HEK293 (cell line): ENCODE measurements around the gene SCAMP5.

Experiments used
- CTCF ChIA-PET: fragments of 350-600 bp; formaldehyde crosslinking; extraction: SDS; loops from one replicate; lab custom pipeline; 2021; ENCODE audit warnings: antibody characterized with exemption; lab: Yijun Ruan, JAX
- POLR2A ChIA-PET: fragments of 300-600 bp; formaldehyde crosslinking; extraction: SDS; loops from one replicate; lab custom pipeline; 2020; ENCODE audit warnings: antibody characterized with exemption, inconsistent platforms; lab: Yijun Ruan, JAX
- H3K27ac ChIP-seq: fragments of 200-500 bp; sonication (Bioruptor generic); 2 replicates; pipeline ENCODE4 v1.5.1; 2014; ENCODE audit warnings: low read depth, low read length, control low read depth, inconsistent platforms; ENCODE audit errors: extremely low read depth
- H3K36me3 ChIP-seq, 2 experiments: fragments of 200-500 bp in 1 of 2; sonication (Bioruptor generic) in 1 of 2; 1 replicate in 1 of 2; 2 replicates in 1 of 2; pipeline ENCODE4 v1.5.1; 2014 to 2017; ENCODE audit warnings: inconsistent platforms in 2 of 2, low read length in 2 of 2; ENCODE audit not compliant: control insufficient read depth in 2 of 2, insufficient read depth in 1 of 2
- H3K4me1 ChIP-seq: fragments of 200-500 bp; sonication (Bioruptor generic); 2 replicates; pipeline ENCODE4 v1.5.1; 2014; ENCODE audit warnings: mild to moderate bottlenecking, low read length, inconsistent platforms; ENCODE audit not compliant: control insufficient read depth, insufficient read depth
- H3K4me3 ChIP-seq: 2 replicates; pipeline ENCODE4 v1.5.1; 2011; ENCODE audit warnings: low read depth, mild to moderate bottlenecking, control low read depth, low read length, moderate library complexity
- H3K9me3 ChIP-seq: fragments of 200-500 bp; sonication (Bioruptor generic); 2 replicates; pipeline ENCODE4 v1.5.1; 2014; ENCODE audit warnings: low read depth, low read length, inconsistent platforms; ENCODE audit not compliant: control insufficient read depth, insufficient read depth
- ELK4 ChIP-seq: IDR thresholded peaks from 2 replicates; pipeline ENCODE4 v1.6.1; 2011; ENCODE audit warnings: mild to moderate bottlenecking, low read depth, low read length, borderline replicate concordance
- GFI1B ChIP-seq: fragments of 450-650 bp; formaldehyde crosslinking; IDR thresholded peaks from 2 replicates; pipeline ENCODE4 v1.5.1; 2016; ENCODE audit warnings: missing biosample characterization, missing genetic modification characterization
- GLIS1 ChIP-seq: fragments of 450-650 bp; formaldehyde crosslinking; IDR thresholded peaks from 2 replicates; pipeline ENCODE4 v1.5.1; 2016; ENCODE audit warnings: missing biosample characterization, missing genetic modification characterization
- HOXC10 ChIP-seq: sonication (generic); formaldehyde crosslinking; IDR thresholded peaks from 2 replicates; pipeline ENCODE4 v1.8.1; 2023; ENCODE audit warnings: mild to moderate bottlenecking, missing genetic modification reagents
- PRDM1 ChIP-seq: fragments of 450-650 bp; formaldehyde crosslinking; IDR thresholded peaks from 2 replicates; pipeline ENCODE4; 2016; ENCODE audit warnings: missing biosample characterization, missing genetic modification characterization
- PRDM10 ChIP-seq: fragments of 450-650 bp; formaldehyde crosslinking; IDR thresholded peaks from 2 replicates; pipeline ENCODE4 v1.5.1; 2016; ENCODE audit warnings: missing biosample characterization, missing genetic modification characterization
- ZBTB20 ChIP-seq: fragments of 450-650 bp; formaldehyde crosslinking; IDR thresholded peaks from 2 replicates; pipeline ENCODE4 v1.5.1; 2016; ENCODE audit warnings: missing biosample characterization, missing genetic modification characterization
- ZBTB48 ChIP-seq: fragments of 450-650 bp; formaldehyde crosslinking; IDR thresholded peaks from 2 replicates; pipeline ENCODE4 v1.5.1; 2016; ENCODE audit warnings: missing biosample characterization, missing genetic modification characterization
- ZIC2 ChIP-seq: fragments of 450-650 bp; formaldehyde crosslinking; IDR thresholded peaks from 2 replicates; pipeline ENCODE4 v1.5.1; 2016; ENCODE audit warnings: missing biosample characterization, missing genetic modification characterization
- ZNF341 ChIP-seq: fragments of 450-650 bp; formaldehyde crosslinking; IDR thresholded peaks from 2 replicates; pipeline ENCODE4; 2016; ENCODE audit warnings: low read depth, missing biosample characterization, missing genetic modification characterization
- ZNF366 ChIP-seq: fragments of 450-650 bp; formaldehyde crosslinking; conservative IDR thresholded peaks from 2 replicates; pipeline ENCODE4 v1.5.1; 2016; ENCODE audit warnings: missing biosample characterization, missing genetic modification characterization
- ZNF394 ChIP-seq: fragments of 450-650 bp; formaldehyde crosslinking; IDR thresholded peaks from 2 replicates; pipeline ENCODE4 v1.5.1; 2016; ENCODE audit warnings: missing biosample characterization, missing genetic modification characterization, mild to moderate bottlenecking, moderate library complexity, borderline replicate concordance
- ZNF398 ChIP-seq: fragments of 450-650 bp; formaldehyde crosslinking; IDR thresholded peaks from 2 replicates; pipeline ENCODE4 v1.5.1; 2017; ENCODE audit warnings: missing biosample characterization, missing genetic modification characterization
- ZNF521 ChIP-seq: fragments of 450-650 bp; formaldehyde crosslinking; IDR thresholded peaks from 2 replicates; pipeline ENCODE4 v1.5.1; 2017; ENCODE audit warnings: missing biosample characterization, mild to moderate bottlenecking, missing genetic modification characterization
- ZNF544 ChIP-seq: fragments of 450-650 bp; formaldehyde crosslinking; IDR thresholded peaks from 2 replicates; pipeline ENCODE4 v1.5.0; 2017; ENCODE audit warnings: missing biosample characterization, missing genetic modification characterization
- ZNF555 ChIP-seq: fragments of 450-650 bp; formaldehyde crosslinking; conservative IDR thresholded peaks from 2 replicates; pipeline ENCODE4 v1.5.1; 2017; ENCODE audit warnings: missing biosample characterization, mild to moderate bottlenecking, missing genetic modification characterization, inconsistent platforms
- ZNF600 ChIP-seq: fragments of 450-650 bp; formaldehyde crosslinking; IDR thresholded peaks from 2 replicates; pipeline ENCODE4 v1.5.1; 2016; ENCODE audit warnings: missing biosample characterization, missing genetic modification characterization
- ZNF670 ChIP-seq: fragments of 450-650 bp; formaldehyde crosslinking; IDR thresholded peaks from 2 replicates; pipeline ENCODE4 v1.5.1; 2016; ENCODE audit warnings: missing biosample characterization, missing genetic modification characterization, low read depth

Gene SCAMP5

GRCh38 chr15:74954515-74954914, 40.8 kb upstream of the SCAMP5 start:
- H3K4me3 ChIP-seq: no peak overlapping the region
- POLR2A ChIA-PET: interaction anchor here (1.2 to 2.1 kb wide), 2 partner anchors 17 to 178 kb away, joined by 4 to 6 read pairs; partner anchors contain the start of gene COX5A
- CTCF ChIA-PET: interaction anchor here (1.1 to 13.3 kb wide), 7 partner anchors 10 to 322 kb away, joined by 3 to 223 read pairs (median 4); partner anchors contain the start of gene FAM219B
- no peaks in the 10 kb centered on the region for H3K9me3 ChIP-seq
- H3K27ac ChIP-seq: no peak overlapping the region
- H3K4me1 ChIP-seq: peaks cover 4% of the 10 kb centered on the region; the same call in 1 of the 2 replicates
- H3K36me3 ChIP-seq: no peaks in the 10 kb centered on the region
- peak; percentile 89 for TF ChIP-seq ZNF341
- TF ChIP-seq GLIS1 (tag by site-specific recombination): 0 out of 2 replicates have a peak, but pooled peaks have one; percentile 37
- TF ChIP-seq ELK4: no peak
- TF ChIP-seq ZIC2 (tag by site-specific recombination): peak; percentile 94
- TF ChIP-seq GFI1B: peak; percentile 85; the same call in 1 of the 2 replicates
- TF ChIP-seq ZNF394 (tag by site-specific recombination): peak; percentile 18; the same call in 1 of the 2 replicates
- TF ChIP-seq HOXC10 (CRISPR knock-in tag): no peak
- peak; percentile 66; the same call in 1 of the 2 replicates for TF ChIP-seq PRDM10 (tag by site-specific recombination)
- TF ChIP-seq ZNF398 (tag by site-specific recombination): 0 out of 2 replicates have a peak, but pooled peaks have one; percentile 33
- TF ChIP-seq ZNF544 (tag by site-specific recombination): no peak
- TF ChIP-seq ZNF521 (tag by site-specific recombination): no peak
- TF ChIP-seq ZNF600 (tag by site-specific recombination): 0 out of 2 replicates have a peak, but pooled peaks have one; percentile 20
- TF ChIP-seq PRDM1 (tag by site-specific recombination): peak; percentile 58
- TF ChIP-seq ZNF555: no peak
- no peak for TF ChIP-seq ZNF670 (tag by site-specific recombination)
- 0 out of 2 replicates have a peak, but pooled peaks have one; percentile 19 for TF ChIP-seq ZNF366 (tag by site-specific recombination)

- peaks cover 4% of the 10 kb centered on the region; the same call in 1 of the 2 replicates for H3K4me1 ChIP-seq
- CTCF ChIA-PET: interaction anchor here (1.1 to 13.3 kb wide), 4 partner anchors 50 to 320 kb away, joined by 3 to 223 read pairs (median 42); partner anchors contain the start of gene FAM219B
- H3K27ac ChIP-seq: no peak overlapping the region
- H3K9me3 ChIP-seq: no peaks in the 10 kb centered on the region
- POLR2A ChIA-PET: interaction anchor here (2.1 kb wide), 1 partner anchor 178 kb away, joined by 6 read pairs; no protein-coding TSS in a partner anchor
- no peak overlapping the region for H3K4me3 ChIP-seq
- no peaks in the 10 kb centered on the region for H3K36me3 ChIP-seq
- TF ChIP-seq ZBTB20 (tag by site-specific recombination) (no peak), ZBTB48 (tag by site-specific recombination) (0 out of 2 replicates have a peak, but pooled peaks have one; percentile 17)
These were observed 40.3 kb upstream of the SCAMP5 start for GRCh38 chr15:74955017-74955416.
